Skeletal muscle satellite cell (primary cell): Measurements from ENCODE around the gene SDF2L1.
"Not testable (repeated sequence)": the region's sequence is repeated elsewhere in the genome, so short reads cannot be mapped to it uniquely, and the experiment has no call there.

Source experiments
- H3K27me3 ChIP-seq: 2 replicates; pipeline ENCODE4 v1.7.0; 2013; ENCODE audit warnings: low read length; ENCODE audit not compliant: control insufficient read depth, insufficient read depth
- H3K36me3 ChIP-seq: 2 replicates; pipeline ENCODE4 v1.7.0; 2013; ENCODE audit warnings: mild to moderate bottlenecking, control low read depth, low read length; ENCODE audit not compliant: insufficient read depth
- H3K4me1 ChIP-seq: 2 replicates; pipeline ENCODE4 v1.7.0; 2013; ENCODE audit warnings: low read length; ENCODE audit not compliant: control insufficient read depth, insufficient read depth
- H3K4me2 ChIP-seq: 2 replicates; pipeline ENCODE4 v1.7.0; 2013; ENCODE audit warnings: mild to moderate bottlenecking, low read length
- H3K4me3 ChIP-seq: 2 replicates; pipeline ENCODE4 v1.7.0; 2013; ENCODE audit warnings: low read length
- H3K9ac ChIP-seq: 2 replicates; pipeline ENCODE4 v1.7.0; 2013; ENCODE audit warnings: mild to moderate bottlenecking, low read depth, low read length, moderate library complexity
- H3K9me3 ChIP-seq: replicated peaks from 2 replicates; pipeline ENCODE4 v1.7.0; 2013; ENCODE audit warnings: mild to moderate bottlenecking, control low read depth, low read length

The SDF2L1 gene

GRCh38 chr22:21606775-21607174, 35.3 kb upstream of the SDF2L1 start:
- Histone ChIP-seq H3K27me3 (no peaks in the 10 kb centered on the region), H3K4me1 (no peaks in the 10 kb centered on the region), H3K9ac (no peak overlapping the region), H3K4me2 (no peak overlapping the region), H3K9me3 (no peaks in the 10 kb centered on the region), H3K4me3 (no peak overlapping the region), H3K36me3 (peaks cover 35% of the 10 kb centered on the region)

GRCh38 chr22:21609556-21610157, 32.4 kb upstream of the SDF2L1 start:
- not testable (repeated sequence) for H3K27me3 ChIP-seq, H3K4me2 ChIP-seq, H3K9ac ChIP-seq, H3K9me3 ChIP-seq, H3K4me1 ChIP-seq, H3K4me3 ChIP-seq
- peaks cover 44% of the 10 kb centered on the region for H3K36me3 ChIP-seq

- no peaks in the 10 kb centered on the region for H3K27me3 ChIP-seq
- no peak overlapping the region for H3K4me2 ChIP-seq
- no peaks in the 10 kb centered on the region for H3K4me1 ChIP-seq
- no peaks in the 10 kb centered on the region for H3K9me3 ChIP-seq
- peaks cover 51% of the 10 kb centered on the region for H3K36me3 ChIP-seq
- no peak overlapping the region for H3K4me3 ChIP-seq
- no peak overlapping the region for H3K9ac ChIP-seq
These were observed 30.7 kb upstream of the SDF2L1 start for GRCh38 chr22:21611210-21611977.

- H3K9ac ChIP-seq: no peak overlapping the region
- H3K4me2 ChIP-seq: no peak overlapping the region
- H3K4me1 ChIP-seq: no peaks in the 10 kb centered on the region
- H3K9me3 ChIP-seq: no peaks in the 10 kb centered on the region
- H3K27me3 ChIP-seq: no peaks in the 10 kb centered on the region
- no peak overlapping the region for H3K4me3 ChIP-seq
- H3K36me3 ChIP-seq: peaks cover 42% of the 10 kb centered on the region
These were observed 29.2 kb upstream of the SDF2L1 start for GRCh38 chr22:21612858-21613257.

GRCh38 chr22:21613553-21614233, 28.4 kb upstream of the SDF2L1 start:
- no peaks in the 10 kb centered on the region for H3K9me3 ChIP-seq
- no peak overlapping the region for H3K4me2 ChIP-seq
- H3K36me3 ChIP-seq: peaks cover 43% of the 10 kb centered on the region
- no peaks in the 10 kb centered on the region for H3K27me3 ChIP-seq
- no peak overlapping the region for H3K9ac ChIP-seq
- H3K4me1 ChIP-seq: no peaks in the 10 kb centered on the region
- H3K4me3 ChIP-seq: no peak overlapping the region

- Histone ChIP-seq H3K4me3 (no peak overlapping the region), H3K4me1 (no peaks in the 10 kb centered on the region), H3K27me3 (no peaks in the 10 kb centered on the region), H3K4me2 (no peak overlapping the region), H3K36me3 (peaks cover 36% of the 10 kb centered on the region), H3K9ac (no peak overlapping the region), H3K9me3 (no peaks in the 10 kb centered on the region)
These were observed 26.4 kb upstream of the SDF2L1 start for GRCh38 chr22:21615731-21616130.

- H3K4me2 ChIP-seq, H3K9ac ChIP-seq, H3K4me3 ChIP-seq, H3K27me3 ChIP-seq, H3K4me1 ChIP-seq, H3K9me3 ChIP-seq: not testable (repeated sequence)
- peaks cover 24% of the 10 kb centered on the region for H3K36me3 ChIP-seq
These were observed 24.8 kb upstream of the SDF2L1 start for GRCh38 chr22:21617337-21617736.

- Histone ChIP-seq H3K9ac (no peak overlapping the region), H3K4me1 (peaks cover 7% of the 10 kb centered on the region), H3K4me2 (no peak overlapping the region), H3K36me3 (peaks cover 18% of the 10 kb centered on the region), H3K4me3 (no peak overlapping the region), H3K9me3 (no peaks in the 10 kb centered on the region), H3K27me3 (no peaks in the 10 kb centered on the region)
These were observed 21.1 kb upstream of the SDF2L1 start for GRCh38 chr22:21621025-21621424.

GRCh38 chr22:21622011-21622918, 19.8 kb upstream of the SDF2L1 start:
- Histone ChIP-seq H3K4me1 (peaks cover 7% of the 10 kb centered on the region), H3K9me3 (no peaks in the 10 kb centered on the region), H3K36me3 (peaks cover 22% of the 10 kb centered on the region), H3K9ac (no peak overlapping the region), H3K27me3 (no peaks in the 10 kb centered on the region), H3K4me3 (no peak overlapping the region), H3K4me2 (no peak overlapping the region)

GRCh38 chr22:21622919-21623647, 19.0 kb upstream of the SDF2L1 start:
- Histone ChIP-seq H3K4me1 (peaks cover 7% of the 10 kb centered on the region), H3K9me3 (no peaks in the 10 kb centered on the region), H3K27me3 (no peaks in the 10 kb centered on the region), H3K36me3 (peaks cover 22% of the 10 kb centered on the region), H3K4me3 (no peak overlapping the region), H3K9ac (no peak overlapping the region), H3K4me2 (no peak overlapping the region)

- no peak overlapping the region for H3K4me3 ChIP-seq
- no peak overlapping the region for H3K9ac ChIP-seq
- peaks cover 22% of the 10 kb centered on the region for H3K36me3 ChIP-seq
- no peaks in the 10 kb centered on the region for H3K9me3 ChIP-seq
- no peak overlapping the region for H3K4me2 ChIP-seq
- H3K4me1 ChIP-seq: peaks cover 7% of the 10 kb centered on the region
- H3K27me3 ChIP-seq: no peaks in the 10 kb centered on the region
These were observed 18.5 kb upstream of the SDF2L1 start for GRCh38 chr22:21623648-21623970.
